HCT116 (cell line): ENCODE measurements around the gene ALDH2.

Experiments
- CTCF ChIP-seq, 3 experiments: fragments of 200-600 bp in 1 of 3; sonication (generic) in 1 of 3; IDR thresholded peaks in 2 of 3; conservative IDR thresholded peaks in 1 of 3; 2 replicates each; pipeline ENCODE4 v1.5.1; 2012 to 2017; ENCODE audit warnings: low read depth in 2 of 3, low read length in 2 of 3, antibody characterized with exemption in 1 of 3, borderline replicate concordance in 1 of 3, control low read depth in 1 of 3, mild to moderate bottlenecking in 1 of 3, mixed read lengths in 1 of 3, mixed run types in 1 of 3, moderate library complexity in 1 of 3; ENCODE audit not compliant: insufficient read depth in 1 of 3
- MAX ChIP-seq: IDR thresholded peaks from 2 replicates; pipeline ENCODE4 v1.6.1; 2012
- POLR2AphosphoS5 ChIP-seq: IDR thresholded peaks from 2 replicates; pipeline ENCODE4 v1.6.1; 2011; ENCODE audit warnings: mild to moderate bottlenecking, low read depth, low read length, moderate library complexity
- TF ChIP-seq, protein P1 (sequence below): IDR thresholded peaks from 2 replicates; pipeline ENCODE4 v1.6.1; 2012

- TF ChIP-seq, protein P1, sequence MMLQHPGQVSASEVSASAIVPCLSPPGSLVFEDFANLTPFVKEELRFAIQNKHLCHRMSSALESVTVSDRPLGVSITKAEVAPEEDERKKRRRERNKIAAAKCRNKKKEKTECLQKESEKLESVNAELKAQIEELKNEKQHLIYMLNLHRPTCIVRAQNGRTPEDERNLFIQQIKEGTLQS: no peak
- TF ChIP-seq CTCF (IDR thresholded peaks at IDR 0.05 in 2 of 3, conservative IDR thresholded peaks at IDR 0.05 in 1 of 3; ENCODE audit: borderline replicate concordance in 1 of 3, insufficient read depth in 1 of 3, low read depth in 2 of 3, low read length in 2 of 3) (no peak), POLR2AphosphoS5 (no peak), MAX (no peak)
These were observed 25.4 kb upstream of the ALDH2 start for GRCh38 chr12:111741235-111741812.
